Aorta (tissue), 5 donors: Measurements from ENCODE around the gene AGRN. TPM values are rescaled to one million over a fixed set of nuclear protein-coding genes. Genes with fewer than 3 reads are reported as not detected.
A peak's percentile ranks its signal among the peaks of the same experiment; 100 is the strongest.
"Not testable (repeated sequence)": the region's sequence is repeated elsewhere in the genome, so short reads cannot be mapped to it uniquely, and the experiment has no call there.

ENCODE experiments used
- ATAC-seq: fragments of 200-7000 bp; cut with Tn5 transposase; one replicate; pipeline ENCODE4 v1.9.1; 2022; ENCODE audit warnings: moderate library complexity; ENCODE audit not compliant: low FRiP score
- DNase-seq, 2 donors: peaks; one replicate each; pipeline ENCODE4 v3.0.0-alpha.2; 2020
- H3K27ac ChIP-seq, 2 donors: one replicate each; pipeline ENCODE4 v1.5.1; 2013; ENCODE audit warnings: low read length in 2 of 2, mild to moderate bottlenecking in 2 of 2, moderate library complexity in 2 of 2, control low read depth in 1 of 2, inconsistent platforms in 1 of 2, low read depth in 1 of 2
- H3K27me3 ChIP-seq, 2 donors: one replicate each; pipeline ENCODE4 v1.6.1; 2013; ENCODE audit warnings: control low read depth in 1 of 2, low read length in 1 of 2, mild to moderate bottlenecking in 1 of 2, moderate library complexity in 1 of 2; ENCODE audit not compliant: insufficient read depth in 2 of 2, control insufficient read depth in 1 of 2
- H3K36me3 ChIP-seq, 2 donors: one replicate each; pipeline ENCODE4 v1.6.1; 2013; ENCODE audit warnings: control low read depth in 1 of 2, low read length in 1 of 2, mild to moderate bottlenecking in 1 of 2; ENCODE audit not compliant: insufficient read depth in 2 of 2, control insufficient read depth in 1 of 2
- H3K4me1 ChIP-seq, 2 donors: one replicate each; pipeline ENCODE4 v1.6.1; 2013; ENCODE audit warnings: low read length in 2 of 2, control low read depth in 1 of 2, mild to moderate bottlenecking in 1 of 2, moderate library complexity in 1 of 2; ENCODE audit not compliant: insufficient read depth in 2 of 2, control insufficient read depth in 1 of 2
- H3K4me3 ChIP-seq, 2 donors: one replicate each; pipeline ENCODE4 v1.5.1; 2013; ENCODE audit warnings: low read length in 2 of 2, control low read depth in 1 of 2, mild to moderate bottlenecking in 1 of 2
- H3K9me3 ChIP-seq: one replicate; pipeline ENCODE4 v1.6.1; 2013; ENCODE audit warnings: mild to moderate bottlenecking, low read length; ENCODE audit not compliant: control insufficient read depth
- WGBS, 2 donors: extraction: QIAGEN DNeasy Blood & Tissue Kit; methylation state at CpG; one replicate each; pipeline ENCODE4 v1.1.7; 2013; 5-methylcytosine and 5-hydroxymethylcytosine counted together
- intact Hi-C, 2 donors: fragments of 100-400 bp; cut with DNase I; formaldehyde crosslinking; loops; one replicate each; pipeline versions ENCODE4 v1.14.2 to v1.15.0; 2022
- polyA plus RNA-seq, 2 donors: library from polyadenylated mRNA; stranded (reverse); fragments of 200-250 nt; gene quantifications; one replicate each; pipeline ENCODE4 v1.2.3, GENCODE V29; 2013
- total RNA-seq, 2 donors: library from RNA; stranded (reverse); fragmentation: NEBNext Ultra II Directional; extraction: Animal tissue kit (Norgen Biotek cat#: 25700); gene quantifications; one replicate each; pipeline ENCODE4 v1.2.1, GENCODE V29; 2021
- donor health status: healthy with polysubstance abuse.
- donor health status: Bipolar disorder and iron deficiency.
- donor health status: DM: no; HTN: no; CAD: no.
- donor health status: DM: no; HTN: no; CAD: no.
- donor health status: DM: yes; HTN: yes; CAD: no.

The AGRN gene
- total and polyA plus RNA-seq, 4 donors, result 4.3 to 38.6 (median 22.6) TPM

GRCh38 chr1:980602-981395 lies 39.1 kb upstream of the AGRN start:
- Histone ChIP-seq H3K36me3 (no peaks in the 10 kb centered on the region), H3K9me3 (no peaks in the 10 kb centered on the region), H3K4me1 (no peaks in the 10 kb centered on the region), H3K27ac (no peak overlapping the region), H3K4me3 (no peak overlapping the region), H3K27me3 (no peaks in the 10 kb centered on the region)
- no peak for ATAC-seq
- WGBS, 2 donors, result 87 to 90% methylated on average over 35 of the region's 35 CpGs
- peak in 1 of 2 donors; percentile 38 for DNase-seq
- intact Hi-C loops, result loop anchor here (5.0 to 10.0 kb wide), 2 partner anchors 87 to 314 kb away; no protein-coding TSS in a partner anchor

DNA sequence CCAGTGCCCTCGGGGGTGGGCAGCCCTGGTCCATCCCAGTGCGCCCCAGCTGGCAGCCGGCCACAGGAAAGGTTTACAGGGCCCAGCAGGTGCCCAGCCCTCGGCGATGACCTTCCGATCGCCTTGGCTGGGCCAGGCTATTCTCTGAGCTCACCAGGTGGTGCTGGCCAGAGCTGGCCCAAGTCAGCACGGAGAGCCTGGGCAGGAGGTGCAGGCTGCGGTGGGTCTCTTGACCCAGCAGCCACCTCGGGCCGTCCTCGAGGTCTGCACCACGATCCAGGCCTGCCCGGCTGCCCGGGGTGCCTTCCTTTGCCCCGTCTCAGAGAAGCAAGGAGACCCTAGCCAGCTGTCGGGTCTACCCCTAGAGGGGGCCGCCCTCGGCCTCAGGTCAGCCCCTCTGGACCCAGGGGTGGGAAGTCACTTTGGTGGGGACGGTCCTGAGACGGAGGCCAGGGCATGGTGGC lies 38.4 kb upstream of the AGRN start:
- DNase-seq (peak in 1 of 2 donors; percentile 42), ATAC-seq (peak; percentile 20)
- H3K27me3 ChIP-seq, result no peaks in the 10 kb centered on the region
- no peak overlapping the region for H3K27ac ChIP-seq
- H3K4me3 ChIP-seq, result no peak overlapping the region
- WGBS, 2 donors, result 86 to 89% methylated on average over 20 to 21 of the region's 21 CpGs
- no peaks in the 10 kb centered on the region for H3K9me3 ChIP-seq
- intact Hi-C loops, result loop anchor here (5.0 to 10.0 kb wide), 2 partner anchors 86 to 313 kb away; no protein-coding TSS in a partner anchor
- no peaks in the 10 kb centered on the region for H3K4me1 ChIP-seq
- no peaks in the 10 kb centered on the region for H3K36me3 ChIP-seq

- H3K36me3 ChIP-seq, result no peaks in the 10 kb centered on the region
- intact Hi-C loops, result loop anchor here (5.0 to 10.0 kb wide), 2 partner anchors 85 to 313 kb away; no protein-coding TSS in a partner anchor
- peak; percentile 53 for ATAC-seq
- no peaks in the 10 kb centered on the region for H3K4me1 ChIP-seq
- H3K27ac ChIP-seq, result no peak within 1 kb of the TSS
- no peaks in the 10 kb centered on the region for H3K27me3 ChIP-seq
- H3K9me3 ChIP-seq, result no peaks in the 10 kb centered on the region
- peak in 1 of 2 donors; percentile 46 for DNase-seq
- H3K4me3 ChIP-seq, result no peak within 1 kb of the TSS
- WGBS, 2 donors, result 45 to 49% methylated on average over 28 of the region's 28 CpGs
These were observed 37.9 kb upstream of the AGRN start, which contains the start of gene PERM1 for GRCh38 chr1:981955-982558. PERM1 (minus strand) TSS chr1:982093; CDS start chr1:981029, 1,064 bp downstream.

DNA sequence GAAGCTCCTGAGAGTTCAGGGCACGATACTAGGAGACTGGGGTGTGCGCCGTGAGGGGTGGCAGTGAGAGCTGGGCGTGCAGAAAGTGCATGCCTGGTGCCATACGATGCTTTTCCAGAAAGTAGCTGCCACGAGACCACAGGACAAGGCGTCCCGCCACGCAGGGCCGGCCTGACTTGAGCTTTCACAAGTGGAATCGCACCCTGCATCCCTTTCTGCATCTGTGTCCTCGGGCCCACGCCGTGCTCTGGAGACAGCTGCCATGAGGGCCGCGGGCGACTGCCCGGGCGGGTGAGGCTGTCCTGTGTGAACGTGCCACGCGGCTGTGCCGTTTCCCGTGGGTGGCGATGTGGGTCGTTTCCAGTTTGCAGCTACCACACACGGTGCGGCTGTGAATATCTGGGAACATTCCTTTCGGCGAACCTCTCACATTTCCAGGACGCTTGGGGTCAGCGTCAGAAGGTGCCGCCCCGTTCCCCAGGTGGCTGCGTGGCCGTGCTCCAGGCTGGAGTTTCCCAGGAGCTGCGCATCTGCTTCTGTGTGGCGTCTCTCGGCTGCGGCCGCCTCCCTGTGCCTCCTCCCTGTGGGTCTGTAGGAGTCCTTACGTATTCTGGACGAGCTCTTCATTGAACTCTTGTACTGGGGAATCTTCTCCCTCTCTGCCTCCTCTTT lies 37.0 kb upstream of the AGRN start:
- H3K9me3 ChIP-seq, result no peaks in the 10 kb centered on the region
- 90 to 92% methylated on average over 43 of the region's 43 CpGs for WGBS, 2 donors
- H3K27me3 ChIP-seq, result no peaks in the 10 kb centered on the region
- DNase-seq (no peak), ATAC-seq (no peak)
- H3K27ac ChIP-seq, result no peak overlapping the region
- no peaks in the 10 kb centered on the region for H3K4me1 ChIP-seq
- intact Hi-C loops, result loop anchor here (5.0 to 10.0 kb wide), 2 partner anchors 84 to 312 kb away; no protein-coding TSS in a partner anchor
- H3K4me3 ChIP-seq, result no peak overlapping the region
- no peaks in the 10 kb centered on the region for H3K36me3 ChIP-seq

DNA sequence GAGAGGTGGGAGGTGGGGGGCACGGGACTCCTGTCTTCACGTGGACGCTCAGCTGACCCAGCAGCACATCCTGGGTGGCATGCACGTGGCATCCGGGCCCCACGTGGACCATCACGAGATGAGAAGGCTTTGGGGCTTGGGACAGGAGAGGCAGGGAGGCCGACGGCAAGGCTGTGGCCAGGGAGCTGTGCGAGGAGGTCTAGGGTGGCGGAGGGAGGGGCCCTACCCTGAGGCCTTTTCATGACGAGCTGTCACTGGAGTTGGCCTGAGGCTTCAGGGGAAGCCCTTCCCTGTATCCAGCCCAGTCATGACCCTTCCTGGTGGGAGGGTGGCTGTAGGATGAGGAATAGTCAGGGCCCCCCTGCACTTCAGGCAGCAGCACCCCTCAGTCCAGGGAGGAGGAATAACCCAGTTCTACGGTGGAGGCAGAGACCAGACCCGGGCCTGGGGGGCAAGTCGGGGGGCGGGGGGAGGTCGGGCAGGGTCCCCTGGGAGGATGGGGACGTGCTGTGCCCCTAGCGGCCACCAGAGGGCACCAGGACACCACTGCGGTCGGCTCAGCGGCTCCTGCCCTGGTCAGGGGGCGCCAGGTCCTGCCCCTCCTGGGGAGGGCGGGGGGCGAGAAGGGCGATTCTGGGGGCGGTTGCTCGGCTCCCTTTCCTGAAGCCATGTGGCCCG lies 36.0 kb upstream of the AGRN start:
- intact Hi-C loops, result loop anchor here (2.0 to 10.0 kb wide), 3 partner anchors 79 to 311 kb away; no protein-coding TSS in a partner anchor
- peak; percentile 80 for ATAC-seq
- no peaks in the 10 kb centered on the region for H3K9me3 ChIP-seq
- no peaks in the 10 kb centered on the region for H3K36me3 ChIP-seq
- H3K4me1 ChIP-seq, result no peaks in the 10 kb centered on the region
- H3K4me3 ChIP-seq, result no peak overlapping the region
- no peak overlapping the region for H3K27ac ChIP-seq
- WGBS, 2 donors, result 24 to 25% methylated on average over 26 to 29 of the region's 29 CpGs
- peak in 1 of 2 donors; percentile 58 for DNase-seq
- no peaks in the 10 kb centered on the region for H3K27me3 ChIP-seq

- intact Hi-C loops, result loop anchor here (2.0 to 10.0 kb wide), 3 partner anchors 78 to 310 kb away; no protein-coding TSS in a partner anchor
- no peak for ATAC-seq
- Histone ChIP-seq H3K4me3 (no peak overlapping the region), H3K27me3 (no peaks in the 10 kb centered on the region), H3K9me3 (no peaks in the 10 kb centered on the region), H3K4me1 (no peaks in the 10 kb centered on the region), H3K27ac (no peak overlapping the region), H3K36me3 (no peaks in the 10 kb centered on the region)
- no peak for DNase-seq
- WGBS, 2 donors, result 47 to 49% methylated on average over 12 of the region's 12 CpGs
These were observed 35.5 kb upstream of the AGRN start for GRCh38 chr1:984476-984814.

- H3K27me3 ChIP-seq, result no peaks in the 10 kb centered on the region
- DNase-seq (no peak), ATAC-seq (no peak)
- no peak overlapping the region for H3K27ac ChIP-seq
- no peaks in the 10 kb centered on the region for H3K36me3 ChIP-seq
- intact Hi-C loops, result loop anchor here in 1 of 2 donors (2.0 to 10.0 kb wide), 2 partner anchors 78 to 310 kb away; no protein-coding TSS in a partner anchor
- 80 to 82% methylated on average over 13 of the region's 13 CpGs for WGBS, 2 donors
- no peaks in the 10 kb centered on the region for H3K4me1 ChIP-seq
- no peak overlapping the region for H3K4me3 ChIP-seq
- H3K9me3 ChIP-seq, result no peaks in the 10 kb centered on the region
These were observed 34.8 kb upstream of the AGRN start for GRCh38 chr1:985126-985525.

- H3K36me3 ChIP-seq, H3K27me3 ChIP-seq, H3K27ac ChIP-seq, H3K9me3 ChIP-seq, H3K4me1 ChIP-seq, H3K4me3 ChIP-seq, ATAC-seq, DNase-seq: not testable (repeated sequence)
- 89 to 95% methylated on average over 5 of the region's 5 CpGs for WGBS, 2 donors
- intact Hi-C loops, result loop anchor here in 1 of 2 donors (10.0 kb wide), 1 partner anchor 307 kb away; no protein-coding TSS in a partner anchor
These were observed 31.9 kb upstream of the AGRN start for GRCh38 chr1:988061-988460.
